IPS-18c (cell line): Measurements from ENCODE around the gene CHID1.

Source experiments
- H3K4me3 ChIP-seq: 2 replicates; pipeline ENCODE4 v1.7.0; 2013; ENCODE audit warnings: low read depth, mild to moderate bottlenecking, low read length, moderate library complexity; ENCODE audit not compliant: insufficient read depth
- H3K9me3 ChIP-seq: one replicate; pipeline ENCODE4 v1.6.1; 2013; ENCODE audit warnings: mild to moderate bottlenecking, low read length, moderate library complexity; ENCODE audit not compliant: control insufficient read depth, insufficient read depth

The CHID1 gene

GRCh38 chr11:850775-851763 is 59.5 kb downstream of the CHID1 start:
- peak overlapping the region; percentile 64 for H3K4me3 ChIP-seq

GRCh38 chr11:849951-850774 is 60.4 kb downstream of the CHID1 start:
- H3K9me3 ChIP-seq: no peaks in the 10 kb centered on the region
- H3K4me3 ChIP-seq: peak overlapping the region; percentile 64

More at GRCh38 chr11:850775-851763, 59.5 kb downstream of the CHID1 start:
- H3K9me3 ChIP-seq: no peaks in the 10 kb centered on the region

- Histone ChIP-seq H3K4me3 (peak overlapping the region; percentile 50), H3K9me3 (no peaks in the 10 kb centered on the region)
Measured at GRCh38 chr11:849104-849824, 61.3 kb downstream of the CHID1 start.

- Histone ChIP-seq H3K4me3 (peak overlapping the region; percentile 21; the same call in 1 of the 2 replicates), H3K9me3 (no peaks in the 10 kb centered on the region)
Measured at GRCh38 chr11:848380-848931, 62.2 kb downstream of the CHID1 start.

- H3K9me3 ChIP-seq: no peaks in the 10 kb centered on the region
- no peak overlapping the region for H3K4me3 ChIP-seq
Measured at GRCh38 chr11:847876-848275, 62.7 kb downstream of the CHID1 start.

GRCh38 chr11:846496-847098 is 64.0 kb downstream of the CHID1 start:
- Histone ChIP-seq H3K4me3 (no peak overlapping the region), H3K9me3 (no peaks in the 10 kb centered on the region)

- H3K9me3 ChIP-seq: no peaks in the 10 kb centered on the region
- 0 out of 2 replicates have a peak overlapping the region, but pooled peaks have one; percentile 93 for H3K4me3 ChIP-seq
Measured at GRCh38 chr11:845872-846495, 64.6 kb downstream of the CHID1 start.

- Histone ChIP-seq H3K9me3 (no peaks in the 10 kb centered on the region), H3K4me3 (peak overlapping the region; percentile 93)
Measured at GRCh38 chr11:844693-845644, 65.6 kb downstream of the CHID1 start.

- peak overlapping the region; percentile 93 for H3K4me3 ChIP-seq
- H3K9me3 ChIP-seq: no peaks in the 10 kb centered on the region
Measured at GRCh38 chr11:843818-844692, 66.6 kb downstream of the CHID1 start.

- peak overlapping the region; percentile 93 for H3K4me3 ChIP-seq
- no peaks in the 10 kb centered on the region for H3K9me3 ChIP-seq
Measured at GRCh38 chr11:843086-843734, 67.4 kb downstream of the CHID1 start.

- Histone ChIP-seq H3K4me3 (peak within 1 kb of the TSS; percentile 93), H3K9me3 (no peaks in the 10 kb centered on the region)
Measured at GRCh38 chr11:842370-843002, 68.1 kb downstream of the CHID1 start, which contains the start of the genes POLR2L and TSPAN4. Gene POLR2L (minus strand): TSS chr11:842529. CDS start chr11:842508, 21 bp downstream. Gene TSPAN4 (plus strand): TSS chr11:842852. CDS start chr11:850305, 7,453 bp downstream.

- Histone ChIP-seq H3K9me3 (no peaks in the 10 kb centered on the region), H3K4me3 (peak overlapping the region; percentile 93)
Measured at GRCh38 chr11:841981-842369, 68.6 kb downstream of the CHID1 start.

GRCh38 chr11:839875-840617 is 70.6 kb downstream of the CHID1 start:
- H3K9me3 ChIP-seq: no peaks in the 10 kb centered on the region
- no peak overlapping the region for H3K4me3 ChIP-seq
